NCI-H2081 (cell line): ENCODE measurements around the gene APH1B.
"Not testable (repeated sequence)": the region's sequence is repeated elsewhere in the genome, so short reads cannot be mapped to it uniquely, and the experiment has no call there.

Experiments
- DNase-seq, 2 experiments: peaks; one replicate each; lab custom pipeline; 2025; lab: John Stamatoyannopoulos, UW

The APH1B gene

DNA sequence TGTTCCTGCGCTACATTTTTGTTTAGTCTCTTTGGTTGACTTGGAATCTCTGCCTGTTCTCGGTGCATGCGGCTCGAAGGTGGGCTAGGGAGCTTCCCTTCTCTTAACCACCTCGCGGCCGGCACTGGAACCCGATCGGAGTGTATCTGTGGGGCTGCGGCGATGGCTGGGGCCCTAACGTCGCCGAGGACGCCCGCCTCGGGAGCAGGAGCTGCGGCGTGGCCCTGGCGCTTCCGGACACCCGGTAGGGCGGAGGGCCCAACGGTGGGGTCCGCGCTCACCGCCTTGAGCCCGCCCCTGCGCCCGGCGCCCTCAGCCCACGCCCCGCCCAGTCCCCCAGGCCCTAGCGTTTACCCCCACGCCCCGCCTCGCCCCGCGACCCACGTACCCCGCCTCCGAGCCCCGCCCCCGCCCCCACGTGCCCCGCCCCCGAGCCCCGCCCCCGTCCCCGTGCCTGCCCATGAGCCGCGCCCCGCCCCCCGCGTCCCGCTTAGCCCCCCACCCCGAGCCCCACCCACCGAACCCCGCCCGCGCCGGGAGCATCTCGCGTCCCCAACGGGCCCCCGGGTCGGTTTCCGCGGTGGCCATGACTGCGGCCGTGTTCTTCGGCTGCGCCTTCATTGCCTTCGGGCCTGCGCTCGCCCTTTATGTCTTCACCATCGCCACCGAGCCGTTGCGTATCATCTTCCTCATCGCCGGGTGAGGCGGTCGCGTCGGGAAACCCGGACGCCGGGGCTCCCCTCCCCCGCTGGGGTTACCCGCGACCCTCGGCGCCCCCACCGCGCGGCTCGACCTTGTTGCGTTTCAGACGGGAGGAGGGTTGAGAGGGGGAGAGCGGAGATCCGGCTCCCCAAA, at the start of gene APH1B:
Gene APH1B (plus strand): TSS at position 568 of the 855 bp plus-strand sequence. CDS start 19 bp downstream, at position 587.
- peak; percentile 78 to 81 for DNase-seq

DNA sequence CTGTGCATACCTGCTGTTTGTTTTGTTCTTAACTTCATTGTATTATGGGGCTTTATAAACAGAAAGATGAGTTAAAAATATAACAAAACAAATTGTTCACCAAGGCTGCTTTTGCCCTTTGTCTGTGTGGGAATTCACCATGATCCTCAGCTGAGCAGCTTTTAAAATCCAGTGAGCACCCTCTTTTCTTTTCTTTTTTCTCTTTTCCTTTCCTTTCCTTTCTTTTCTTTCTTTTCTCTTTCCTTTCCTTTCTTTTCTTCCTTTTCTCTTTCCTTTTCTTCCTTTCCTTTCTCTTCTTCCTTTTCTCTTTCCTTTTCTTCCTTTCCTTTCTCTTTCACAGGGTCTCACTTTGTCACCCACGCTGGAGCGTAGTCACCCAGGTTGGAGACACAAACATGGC, 49.7 kb upstream of the APH1B start:
- no peak for DNase-seq

DNA sequence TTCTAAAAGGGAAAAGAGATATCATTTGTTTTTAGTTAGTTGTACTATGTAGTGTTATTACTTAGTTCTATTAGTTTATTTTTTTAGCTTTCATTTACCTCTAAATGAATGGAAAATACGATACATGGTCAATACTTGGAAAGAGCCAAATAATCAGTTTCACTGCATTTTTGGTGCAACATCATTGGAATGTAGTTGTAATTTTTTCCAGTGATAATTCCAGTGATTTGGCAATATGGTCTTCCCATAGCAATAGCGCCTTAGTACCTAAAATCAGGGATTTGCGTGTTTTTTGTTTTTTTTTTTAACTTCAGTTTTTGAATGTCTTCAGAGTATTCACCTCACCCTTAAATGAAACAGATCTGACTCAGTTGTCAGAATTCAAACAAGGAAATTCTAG, 46.2 kb upstream of the APH1B start:
- DNase-seq, result no peak

DNA sequence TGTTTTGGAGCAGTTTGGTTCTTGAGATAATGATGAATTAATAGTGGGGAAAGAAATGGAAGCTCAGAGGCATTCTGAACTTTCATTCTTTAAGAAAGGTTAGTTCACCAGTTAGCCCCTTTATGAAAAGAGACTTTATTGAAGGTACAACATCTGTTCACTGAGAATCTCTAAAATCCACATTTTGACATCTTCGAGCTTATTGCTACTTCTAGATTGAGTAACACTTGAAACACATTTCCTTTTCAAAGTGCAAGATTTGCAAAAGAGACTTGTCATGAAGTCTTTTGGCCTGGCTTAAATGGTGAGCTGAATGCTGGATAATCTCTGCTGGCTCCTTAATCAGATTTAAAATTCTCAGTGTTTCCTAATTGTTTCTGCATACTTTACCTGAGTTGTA, 45.7 kb upstream of the APH1B start:
- no peak for DNase-seq

DNA sequence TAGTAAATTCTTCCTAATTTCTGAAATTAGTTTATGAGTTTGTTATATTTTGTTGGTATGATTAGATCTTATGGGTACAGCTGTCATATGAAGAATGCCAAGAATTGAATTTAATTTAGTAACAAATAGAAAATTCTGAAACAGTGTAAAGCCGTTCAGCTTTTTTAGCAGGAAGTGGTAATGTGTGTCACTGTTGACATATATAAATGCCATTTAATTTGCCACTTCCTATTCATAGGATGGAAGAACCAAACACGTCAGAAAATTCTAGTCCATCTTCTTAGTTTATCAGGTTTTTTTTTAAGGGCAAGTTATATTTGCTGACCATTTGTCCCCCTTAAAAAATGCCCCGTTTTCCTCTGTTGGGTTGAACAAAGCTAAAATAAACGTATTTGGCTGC, 45.0 kb upstream of the APH1B start:
- DNase-seq, result peak in 1 of 2 experiments; percentile 11

DNA sequence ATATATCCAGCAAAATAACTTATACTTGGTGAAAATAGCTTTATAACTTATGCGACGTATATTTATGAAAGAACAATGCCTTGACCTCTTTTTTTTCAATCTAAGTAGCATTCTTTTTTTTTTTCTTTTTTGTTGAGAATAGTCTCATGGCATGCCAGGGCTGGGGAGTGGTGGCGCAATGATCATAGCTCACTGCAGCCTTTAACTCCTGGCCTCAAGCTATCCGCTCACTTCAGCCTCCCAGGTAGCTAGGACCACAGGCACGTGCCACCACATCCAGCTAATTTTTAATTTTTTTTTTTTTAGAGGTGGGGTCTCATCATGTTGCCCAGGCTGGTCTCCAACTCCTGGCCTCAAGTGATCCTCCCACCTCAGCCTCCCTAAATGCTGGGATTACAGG, 44.5 kb upstream of the APH1B start:
- DNase-seq, result no peak

DNA sequence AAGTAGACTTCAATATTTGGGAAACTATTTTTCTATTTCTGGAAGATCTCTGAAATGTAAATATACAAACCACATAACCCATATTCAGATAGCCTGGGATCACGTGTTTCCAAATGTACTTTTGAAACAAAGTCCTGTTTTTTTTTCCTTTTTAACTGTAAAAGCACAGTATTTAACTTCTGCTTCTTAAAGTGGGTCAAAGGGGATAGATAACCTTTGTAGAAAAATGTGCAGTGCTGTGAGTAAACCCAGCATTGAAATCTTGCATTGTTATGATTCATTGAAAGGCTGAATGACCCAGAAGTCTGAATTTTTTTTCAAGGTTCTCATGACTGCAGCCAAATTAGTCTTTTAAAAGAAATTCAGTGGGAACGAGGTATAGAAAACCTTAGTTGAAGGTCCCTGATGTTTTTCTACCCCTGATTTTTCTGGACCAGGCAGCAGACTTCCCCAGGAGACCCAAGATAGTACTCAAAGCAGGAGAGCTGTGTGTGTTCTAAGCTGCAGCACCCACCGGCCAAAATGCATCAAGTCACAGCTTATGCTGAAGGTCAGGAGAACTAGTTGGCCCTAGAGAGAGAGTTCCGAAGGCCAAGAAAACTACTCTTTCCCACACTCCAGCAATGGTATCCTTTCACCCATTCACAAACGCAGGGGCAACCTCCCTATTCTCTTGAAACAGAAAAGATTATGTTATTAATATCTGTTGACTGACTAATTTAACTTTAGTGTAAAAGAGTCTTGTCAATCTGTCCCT, 43.6 kb upstream of the APH1B start:
- DNase-seq, result no peak

DNA sequence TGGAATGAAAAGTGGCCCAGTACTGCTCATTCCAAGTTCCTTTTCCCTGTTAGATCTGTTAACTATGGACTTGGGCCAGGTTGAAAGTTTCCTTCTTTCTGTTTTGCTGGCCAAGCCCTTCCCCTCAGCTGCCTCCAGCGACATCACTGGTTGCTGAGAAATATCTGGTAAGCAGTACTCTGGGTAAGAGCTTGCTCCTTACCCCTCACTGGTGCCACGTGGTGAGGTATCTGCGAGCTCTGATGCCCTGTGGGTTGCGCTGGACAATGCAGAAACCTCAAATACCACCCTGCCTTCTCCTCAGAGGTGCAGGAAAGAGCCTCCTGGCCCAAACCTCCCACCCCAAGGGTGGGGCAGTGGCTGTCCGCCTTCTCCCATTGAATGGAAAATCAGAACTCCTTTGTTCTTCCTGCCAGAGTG, 42.9 kb upstream of the APH1B start:
- DNase-seq, result no peak

DNA sequence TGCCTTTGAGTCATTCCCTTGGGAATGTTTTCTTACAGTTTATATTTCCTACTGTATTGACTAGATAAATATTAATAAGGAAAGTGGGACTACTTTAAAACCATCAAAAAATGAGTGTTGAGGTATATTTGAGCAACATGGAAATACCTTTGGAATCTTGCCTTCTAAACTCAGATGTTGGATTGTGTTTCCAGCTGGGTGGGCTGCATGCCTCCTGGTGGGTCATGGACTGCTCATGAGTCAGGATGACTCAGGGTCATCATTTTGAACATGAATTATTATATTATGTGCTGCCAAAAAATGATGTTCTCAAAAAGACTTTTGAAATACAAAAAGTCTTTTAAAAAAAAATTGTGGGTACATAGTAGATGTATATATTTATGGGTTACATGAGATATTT, 41.1 kb upstream of the APH1B start:
- DNase-seq, result no peak

DNA sequence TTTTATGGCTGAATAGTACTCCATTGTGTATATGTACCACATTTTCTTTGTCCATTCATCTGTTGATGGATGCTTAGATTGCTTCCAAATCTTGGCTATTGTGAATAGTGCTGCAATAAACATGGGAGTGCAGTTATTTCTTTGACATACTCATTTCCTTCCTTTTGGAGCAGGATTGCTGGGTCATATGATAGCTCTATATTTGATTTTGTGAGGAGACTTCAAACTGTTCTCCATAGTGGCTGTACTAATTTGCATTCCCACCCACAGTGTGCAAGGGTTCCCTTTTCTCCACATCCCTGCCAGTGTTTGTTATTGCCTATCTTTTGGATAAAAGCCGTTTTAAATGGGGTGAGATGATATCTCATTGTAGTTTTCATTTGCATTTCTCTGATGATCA, 40.3 kb upstream of the APH1B start:
- not testable (repeated sequence) for DNase-seq

DNA sequence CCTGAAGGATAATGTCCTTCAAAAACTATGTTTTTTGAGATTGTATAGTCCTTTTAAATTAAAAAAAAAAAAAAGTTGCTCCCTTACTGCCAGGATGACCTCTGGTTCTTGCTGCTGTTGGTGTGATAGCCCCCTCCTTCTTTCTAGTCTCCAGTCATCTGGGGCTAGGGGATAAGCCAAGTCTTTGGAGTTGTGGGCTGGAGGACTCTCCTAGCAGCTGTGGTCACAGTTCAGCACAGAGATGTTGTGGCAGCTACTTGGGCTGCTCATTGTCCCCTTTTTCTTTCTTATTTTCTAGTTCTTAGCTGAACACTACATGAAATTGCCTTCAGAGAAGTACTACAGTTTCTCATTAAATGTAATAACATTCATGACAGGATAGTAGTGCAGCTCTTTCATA, 39.2 kb upstream of the APH1B start:
- no peak for DNase-seq

DNA sequence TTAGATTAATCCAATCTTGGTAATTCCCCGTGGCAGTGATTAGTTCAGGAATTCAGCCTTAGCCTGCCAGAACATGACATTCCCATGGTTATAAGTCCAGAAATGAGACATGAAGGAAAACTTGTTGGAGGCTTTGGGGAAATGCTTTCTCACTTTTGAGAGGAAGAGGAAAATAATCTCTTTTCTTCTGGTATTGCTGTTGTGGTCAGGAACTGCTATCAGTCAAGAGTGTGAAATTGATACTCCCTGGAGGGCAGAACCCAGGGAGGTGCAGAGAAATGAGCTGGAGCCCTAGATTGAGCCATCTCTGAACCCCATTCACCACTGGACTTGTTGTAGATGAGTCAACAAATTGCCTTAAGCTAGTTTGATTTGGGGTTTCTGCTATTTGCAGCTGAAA, 38.6 kb upstream of the APH1B start:
- DNase-seq, result no peak

DNA sequence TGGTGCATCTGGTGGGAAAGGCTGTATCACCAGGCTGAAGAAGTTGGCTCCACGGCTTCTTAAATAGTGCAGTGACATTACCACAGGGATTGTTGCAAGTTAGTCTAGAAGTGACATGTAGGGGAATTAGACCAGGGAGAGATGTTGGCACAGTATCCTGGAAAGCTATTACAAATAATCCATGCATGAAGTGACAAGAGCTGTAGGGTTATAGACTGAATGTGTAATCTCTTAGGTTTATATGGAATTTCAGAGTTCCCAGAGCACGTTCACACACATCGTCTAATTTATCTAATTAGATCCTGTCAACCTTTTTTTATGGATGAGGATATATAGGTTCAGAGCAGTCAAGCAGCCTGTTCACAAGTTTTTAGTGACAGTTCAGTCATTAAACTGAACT, 37.3 kb upstream of the APH1B start:
- no peak for DNase-seq

DNA sequence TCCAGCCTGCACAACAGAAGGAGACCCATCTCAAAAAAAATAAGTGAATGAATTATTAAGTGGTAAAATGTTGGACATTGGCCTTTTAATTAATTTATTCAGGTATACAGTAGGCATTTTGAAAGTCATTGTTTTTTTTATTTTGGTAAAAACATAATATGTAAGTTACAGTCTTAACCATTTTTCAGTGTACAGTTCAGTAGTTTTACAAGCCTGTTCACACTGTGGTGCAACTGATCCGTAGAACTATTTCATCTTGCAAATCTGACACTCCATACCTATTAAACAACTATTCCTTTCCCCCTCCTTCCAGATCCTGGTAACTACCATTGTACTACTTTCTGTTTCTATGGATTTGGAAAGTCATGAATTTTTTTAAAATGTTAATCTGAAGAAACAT, 36.1 kb upstream of the APH1B start:
- no peak for DNase-seq

DNA sequence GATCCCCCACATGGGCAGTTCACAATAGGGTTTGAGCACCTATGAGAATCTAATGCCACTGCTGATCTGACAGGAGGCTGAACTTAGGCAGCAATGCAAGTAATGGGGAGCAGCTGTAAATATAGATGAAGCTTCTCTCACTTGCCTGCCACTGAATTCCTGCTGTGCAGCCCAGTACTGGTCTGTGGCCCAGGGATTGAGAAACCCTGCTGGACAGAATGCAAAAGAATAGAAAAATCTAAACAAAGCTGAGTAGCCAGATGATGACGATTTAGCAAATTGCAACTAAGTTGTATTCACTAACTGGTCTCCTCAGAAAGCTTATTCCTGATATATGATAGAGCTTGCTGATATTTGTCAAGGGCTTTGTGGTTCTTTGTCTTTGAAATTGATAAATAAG, 34.3 kb upstream of the APH1B start:
- DNase-seq, result no peak

DNA sequence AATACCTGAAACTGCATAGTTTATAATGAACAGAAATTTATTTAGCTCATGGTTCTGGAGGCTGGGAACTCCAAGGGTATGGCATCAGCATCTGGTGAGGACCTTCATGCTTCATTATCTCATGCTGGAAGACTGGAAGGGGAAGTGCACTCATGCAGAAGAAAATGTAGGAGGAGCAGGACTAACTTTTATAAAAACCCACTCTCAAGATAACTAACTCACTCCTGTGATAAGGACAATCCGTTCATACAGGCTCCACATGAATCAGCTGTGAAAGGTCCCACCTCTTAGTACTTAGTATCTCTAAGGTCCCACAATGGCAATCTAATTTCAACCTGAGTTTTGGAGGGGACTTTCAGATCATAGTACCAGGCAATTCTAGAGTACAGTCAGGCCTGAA, 33.6 kb upstream of the APH1B start:
- no peak for DNase-seq

DNA sequence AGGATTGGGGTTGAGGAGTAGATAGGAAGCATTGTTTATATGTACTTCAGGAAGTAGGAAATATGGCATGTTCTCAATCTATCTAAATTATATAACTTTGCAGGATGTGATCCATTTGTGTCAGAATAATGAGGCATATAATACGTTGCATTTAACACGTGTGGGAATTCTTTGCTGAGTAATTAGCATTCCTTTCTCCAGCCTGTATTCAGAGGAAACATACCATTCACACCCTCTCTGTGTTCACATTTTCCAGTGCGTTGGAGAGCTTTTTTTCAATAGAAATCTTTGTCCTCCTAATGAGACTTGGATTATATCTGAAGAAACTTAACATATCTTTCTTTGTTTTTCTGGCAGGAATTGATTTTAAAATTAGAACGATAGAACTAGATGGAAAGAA, 33.0 kb upstream of the APH1B start:
- no peak for DNase-seq

DNA sequence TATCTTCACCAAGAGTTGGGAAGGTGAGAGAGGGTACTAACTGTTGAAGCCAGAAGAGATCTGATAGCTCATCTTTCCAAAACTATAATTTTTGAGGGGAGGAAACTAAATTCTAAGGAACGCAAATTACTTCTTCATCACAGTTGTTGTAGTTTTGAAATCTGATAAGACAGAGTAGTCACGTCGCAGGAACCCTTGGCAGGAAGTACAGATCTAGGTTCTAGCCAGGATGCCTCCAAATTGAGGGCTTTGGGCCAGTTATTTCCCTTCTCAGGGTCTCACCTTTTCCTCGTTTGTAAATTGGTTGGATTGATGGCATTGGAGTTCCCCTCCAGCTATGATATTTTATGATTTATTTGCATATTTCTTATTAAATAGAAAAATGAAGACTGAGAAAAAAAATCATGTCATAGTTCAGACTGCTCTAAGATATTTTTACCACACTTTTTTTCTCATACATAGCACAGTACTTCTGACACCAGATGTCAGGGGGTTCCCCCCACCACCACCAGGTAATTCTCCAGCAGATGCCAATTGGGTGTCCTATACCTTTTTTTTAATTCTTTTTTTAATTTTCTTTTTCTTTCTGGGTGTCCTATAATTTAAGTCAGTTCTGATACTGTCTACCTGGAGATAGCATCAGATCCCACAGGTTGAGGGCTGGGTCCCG, 32.3 kb upstream of the APH1B start:
- no peak for DNase-seq

DNA sequence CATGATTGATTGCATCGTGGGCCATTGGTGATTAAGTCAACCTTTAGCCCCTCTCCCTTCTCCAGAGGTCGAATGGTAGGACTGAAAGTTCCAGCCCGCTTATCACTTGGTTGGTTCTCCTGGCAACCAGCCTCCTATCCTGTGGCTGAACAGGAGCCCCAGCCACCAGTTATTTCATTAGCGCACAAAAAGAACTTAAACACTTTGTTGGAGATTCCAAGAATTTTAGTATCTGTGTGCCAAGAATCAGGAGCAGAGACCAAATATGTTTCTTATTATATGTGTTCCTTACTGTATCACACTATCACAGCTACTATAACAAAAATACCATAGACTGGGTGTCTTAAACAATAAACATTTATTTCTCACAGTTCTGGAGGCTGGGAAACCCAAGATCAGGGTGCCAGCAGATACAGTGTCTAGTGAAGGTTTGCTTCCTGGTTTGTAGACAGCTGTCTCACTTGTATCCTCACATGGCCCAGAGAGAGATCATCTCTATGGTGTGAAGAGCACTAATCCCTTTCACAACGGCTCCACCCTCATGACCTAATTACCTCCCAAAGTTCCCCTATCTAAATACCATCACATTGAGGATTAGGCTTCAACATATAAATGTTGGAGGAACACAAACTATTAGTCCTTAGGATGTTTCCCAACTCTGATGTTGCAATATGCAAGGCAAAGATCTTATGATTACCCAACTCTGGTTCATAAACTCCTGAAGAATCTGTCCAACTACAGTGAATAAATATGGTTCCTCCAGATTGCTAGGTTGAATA, 30.5 kb upstream of the APH1B start:
- no peak for DNase-seq

DNA sequence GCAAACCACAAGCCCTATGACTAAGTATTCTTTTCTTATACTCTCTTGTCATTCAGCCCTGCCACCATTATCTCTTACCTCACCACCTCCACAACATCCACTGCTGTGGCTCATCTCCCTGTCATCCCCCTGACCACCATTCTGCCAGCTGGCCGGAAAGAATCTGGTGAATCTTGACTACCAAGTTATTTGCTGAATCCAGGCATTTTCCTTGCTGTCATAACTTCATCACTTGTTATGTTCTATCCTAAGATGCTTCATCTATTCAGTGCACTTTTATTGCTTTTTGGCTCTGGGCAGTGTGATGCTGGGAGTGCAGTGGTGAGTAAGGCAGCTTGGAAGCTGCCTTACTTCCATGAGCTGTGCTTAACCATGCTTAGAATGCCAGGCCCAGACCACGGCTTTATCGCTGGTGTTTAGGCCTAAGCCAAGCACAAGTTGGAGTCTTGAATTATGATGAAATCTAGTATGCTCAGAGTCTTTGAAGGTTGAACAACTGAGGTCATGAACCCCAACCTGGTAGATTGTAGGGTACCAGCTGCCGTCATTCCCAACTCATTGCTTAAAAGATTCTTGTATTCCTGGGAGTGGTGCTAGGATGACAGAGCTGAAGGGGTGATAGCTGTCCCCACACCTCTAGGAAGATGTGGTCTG, 27.0 kb upstream of the APH1B start:
- no peak for DNase-seq

DNA sequence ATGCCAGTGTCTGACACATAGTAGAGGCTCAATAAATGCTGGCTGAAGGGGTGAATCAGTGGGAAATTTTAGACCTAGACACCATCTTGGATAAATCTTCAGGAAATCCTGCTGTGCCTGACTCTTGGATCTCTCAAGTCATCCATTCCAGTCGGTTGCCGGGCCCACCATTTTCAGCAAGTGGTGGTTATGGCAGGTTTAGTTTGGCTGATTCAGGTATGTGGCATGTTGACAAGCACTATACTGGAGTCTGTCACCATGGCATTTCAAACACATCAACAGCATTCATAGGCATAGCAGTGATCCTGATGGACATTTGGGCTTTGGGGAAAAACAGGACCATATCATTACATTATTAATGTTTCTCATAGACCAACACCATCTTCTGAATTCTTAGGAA, 25.7 kb upstream of the APH1B start:
- DNase-seq, result no peak

DNA sequence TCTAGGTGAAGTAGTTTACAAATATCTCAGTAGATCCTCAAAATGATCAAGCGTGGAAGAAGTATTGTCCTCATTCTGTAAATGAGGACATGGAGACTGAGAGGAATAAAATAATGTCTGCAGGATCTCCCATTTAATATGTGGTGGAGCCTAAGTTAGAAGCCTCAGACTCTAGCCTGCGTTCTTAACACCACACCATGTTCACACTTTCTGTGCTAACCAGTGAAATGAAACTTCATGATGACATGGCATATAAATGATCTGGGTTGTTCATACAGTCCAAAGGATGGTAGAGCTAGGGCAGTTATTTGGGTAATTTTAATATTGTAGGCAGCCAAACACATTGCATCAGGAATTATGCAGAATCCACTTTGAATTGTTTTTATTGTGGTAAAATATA, 25.1 kb upstream of the APH1B start:
- DNase-seq, result no peak
